HG03108 (cell line): ENCODE measurements around the gene RASAL1.

Experiments
- ATAC-seq: cut with Tn5 transposase; IDR thresholded peaks from one replicate; pipeline ENCODE4 v1.9.1; 2021; ENCODE audit warnings: moderate library complexity; ENCODE audit not compliant: unreplicated experiment

RASAL1 gene

DNA sequence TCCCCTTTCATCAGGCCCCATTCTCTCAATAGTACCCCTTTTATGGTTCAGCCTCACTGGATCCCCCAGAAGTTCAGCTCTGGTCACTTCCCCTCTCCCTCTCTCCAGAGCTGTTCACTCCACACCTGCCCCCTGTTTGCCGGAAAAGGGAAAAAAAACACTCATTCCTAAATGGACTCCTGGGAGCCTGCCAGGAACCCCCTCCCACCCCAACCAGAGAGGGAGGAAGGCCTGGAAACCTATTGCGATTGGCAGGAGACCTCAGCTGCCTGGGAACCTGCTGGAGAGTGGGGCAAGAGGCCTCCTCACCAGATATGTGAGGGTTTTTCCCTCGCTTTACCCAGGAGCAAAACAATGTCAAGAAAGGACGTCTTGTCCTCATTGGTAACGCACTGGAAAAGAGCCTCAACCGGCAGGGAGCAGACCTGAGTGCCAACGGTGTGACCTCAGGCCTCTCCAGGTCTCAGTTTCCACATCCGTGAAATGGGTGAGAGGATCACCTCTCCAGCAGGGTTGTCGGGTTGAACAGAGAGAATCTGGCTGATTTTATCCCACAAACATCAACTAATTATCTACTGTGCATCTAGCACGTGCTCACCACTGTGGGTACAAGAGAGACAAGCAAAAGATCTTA, 74.4 kb downstream of the RASAL1 start:
- no peak for ATAC-seq

GRCh38 chr12:113060336-113060960, 75.1 kb downstream of the RASAL1 start:
- no peak for ATAC-seq

DNA sequence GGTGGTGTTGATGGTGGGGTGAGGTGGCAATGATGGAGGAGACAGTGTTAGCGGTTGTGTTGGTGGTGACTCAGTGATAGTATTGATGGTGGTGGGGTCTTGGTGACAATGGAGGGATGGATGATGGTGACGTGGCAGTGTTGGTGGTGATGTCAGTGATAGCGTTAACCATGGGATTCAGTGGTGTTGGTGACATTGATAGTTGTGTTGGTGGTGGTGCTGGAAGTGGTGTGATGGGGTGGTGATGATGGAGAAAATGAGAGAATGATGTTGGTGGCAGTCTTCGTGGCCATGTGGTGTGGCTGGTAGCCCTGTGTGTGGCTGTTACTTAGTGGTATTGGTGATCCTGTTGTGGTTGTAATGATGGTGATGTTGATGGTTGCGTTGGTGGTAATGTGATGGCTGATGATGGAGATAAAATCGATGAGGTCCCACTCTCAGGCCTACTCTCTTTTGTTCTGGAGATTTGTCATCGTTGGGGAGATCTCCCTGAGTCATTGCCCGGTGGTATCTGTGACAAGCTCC, 76.4 kb downstream of the RASAL1 start:
- ATAC-seq, result no peak

DNA sequence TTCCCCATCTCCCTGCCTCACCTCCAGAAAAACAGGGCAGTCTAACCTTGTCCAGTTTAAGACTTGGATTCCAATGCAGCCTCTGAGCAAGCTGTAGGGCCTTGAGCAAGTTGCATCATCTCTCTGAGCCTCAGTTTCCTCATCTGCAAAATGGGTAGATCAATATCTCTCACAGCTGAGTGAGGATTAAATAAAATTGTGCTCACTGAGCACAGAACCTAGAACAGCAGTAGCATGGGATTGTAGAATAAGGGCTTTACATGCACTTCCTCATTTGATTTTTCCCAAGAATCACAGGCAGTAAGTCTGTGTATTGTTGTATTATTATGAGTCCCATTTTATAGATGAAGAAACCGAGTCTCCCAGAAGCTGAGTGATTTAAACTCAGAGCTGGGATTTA, 77.0 kb downstream of the RASAL1 start:
- no peak for ATAC-seq

DNA sequence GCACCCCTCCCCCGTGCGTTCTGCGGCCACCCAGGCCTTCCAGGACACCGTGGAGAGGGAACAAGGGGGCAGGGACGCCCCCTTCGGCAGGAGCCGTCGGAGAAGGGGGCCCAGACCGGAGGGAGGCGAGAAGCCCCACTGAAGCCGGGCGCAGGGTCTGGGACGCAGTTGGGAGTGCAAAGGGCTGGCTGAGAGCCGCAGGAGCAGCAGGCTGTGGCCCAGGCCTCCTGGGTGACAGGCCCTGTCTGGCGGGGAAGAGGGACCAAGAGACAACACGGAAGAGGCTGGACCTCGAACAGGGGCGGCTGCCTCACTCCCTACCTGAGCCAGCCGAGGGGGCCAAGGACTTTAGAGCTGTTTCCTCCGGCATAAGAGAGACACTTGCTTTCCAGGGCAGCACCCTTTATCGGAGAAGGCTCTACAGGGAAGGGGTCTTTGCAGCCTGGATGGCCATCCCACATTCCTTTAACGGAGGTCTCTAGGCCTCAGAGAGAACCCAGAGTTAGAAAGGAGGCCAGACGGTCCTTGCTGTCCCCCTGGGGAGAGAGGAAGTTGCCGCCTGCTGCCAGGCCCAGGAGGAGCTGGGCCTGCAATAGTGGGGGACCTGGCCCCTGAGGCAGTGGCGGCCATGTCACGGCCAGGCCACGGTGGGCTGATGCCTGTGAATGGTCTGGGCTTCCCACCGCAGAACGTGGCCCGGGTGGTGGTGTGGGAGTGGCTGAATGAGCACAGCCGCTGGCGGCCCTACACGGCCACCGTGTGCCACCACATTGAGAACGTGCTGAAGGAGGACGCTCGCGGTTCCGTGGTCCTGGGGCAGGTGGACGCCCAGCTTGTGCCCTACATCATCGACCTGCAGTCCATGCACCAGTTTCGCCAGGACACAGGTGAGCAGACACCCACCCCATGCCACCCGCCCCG, 77.7 kb downstream of the RASAL1 start:
- no peak for ATAC-seq

- ATAC-seq, result no peak
Observed at GRCh38 chr12:113056631-113057488, 78.7 kb downstream of the RASAL1 start, which contains the start of gene DTX1. Gene DTX1 (plus strand): TSS chr12:113056730. CDS start chr12:113058193, 1,463 bp downstream.

GRCh38 chr12:113056381-113056630, 79.3 kb downstream of the RASAL1 start:
- ATAC-seq, result no peak

GRCh38 chr12:113055594-113056380, 79.8 kb downstream of the RASAL1 start:
- ATAC-seq, result no peak

DNA sequence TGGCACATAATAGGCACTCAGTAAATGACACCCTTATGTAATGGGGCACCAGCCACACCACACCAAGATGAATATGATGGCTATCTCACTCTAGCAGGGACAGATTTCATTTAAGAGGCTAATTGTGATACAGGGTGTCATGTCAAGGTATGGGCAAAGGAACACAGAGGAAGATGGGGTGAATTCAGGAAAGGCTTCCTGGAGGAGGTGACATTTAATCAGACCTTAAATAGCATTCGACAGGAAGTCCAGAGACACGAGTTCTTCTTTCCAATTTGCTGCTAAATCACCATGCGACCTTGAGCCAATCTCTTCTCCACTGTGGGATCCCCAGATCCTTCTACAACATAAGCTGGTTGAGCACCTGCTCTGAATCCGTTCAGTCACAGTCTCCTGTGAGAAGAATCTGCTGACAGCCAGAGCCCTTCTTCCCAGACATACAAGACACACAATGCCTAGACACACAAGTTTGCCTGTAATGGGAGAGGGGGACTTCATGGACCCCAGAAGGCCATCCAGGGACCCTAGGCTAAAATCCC, 80.5 kb downstream of the RASAL1 start:
- ATAC-seq, result no peak

- no peak for ATAC-seq
Observed at GRCh38 chr12:113052326-113052725, 83.2 kb downstream of the RASAL1 start.

- ATAC-seq, result no peak
Observed at GRCh38 chr12:113051759-113052158, 83.8 kb downstream of the RASAL1 start.

GRCh38 chr12:113050795-113051194, 84.8 kb downstream of the RASAL1 start:
- ATAC-seq, result no peak

GRCh38 chr12:113049976-113050742, 85.4 kb downstream of the RASAL1 start:
- ATAC-seq, result no peak
